HG02943 (cell line): ENCODE data around the gene CCDC134.

Experiments used
- ATAC-seq: cut with Tn5 transposase; IDR thresholded peaks from one replicate; pipeline ENCODE4 v1.9.1; 2021; ENCODE audit warnings: mild to moderate bottlenecking, low read depth, moderate library complexity; ENCODE audit not compliant: unreplicated experiment

Gene CCDC134

DNA sequence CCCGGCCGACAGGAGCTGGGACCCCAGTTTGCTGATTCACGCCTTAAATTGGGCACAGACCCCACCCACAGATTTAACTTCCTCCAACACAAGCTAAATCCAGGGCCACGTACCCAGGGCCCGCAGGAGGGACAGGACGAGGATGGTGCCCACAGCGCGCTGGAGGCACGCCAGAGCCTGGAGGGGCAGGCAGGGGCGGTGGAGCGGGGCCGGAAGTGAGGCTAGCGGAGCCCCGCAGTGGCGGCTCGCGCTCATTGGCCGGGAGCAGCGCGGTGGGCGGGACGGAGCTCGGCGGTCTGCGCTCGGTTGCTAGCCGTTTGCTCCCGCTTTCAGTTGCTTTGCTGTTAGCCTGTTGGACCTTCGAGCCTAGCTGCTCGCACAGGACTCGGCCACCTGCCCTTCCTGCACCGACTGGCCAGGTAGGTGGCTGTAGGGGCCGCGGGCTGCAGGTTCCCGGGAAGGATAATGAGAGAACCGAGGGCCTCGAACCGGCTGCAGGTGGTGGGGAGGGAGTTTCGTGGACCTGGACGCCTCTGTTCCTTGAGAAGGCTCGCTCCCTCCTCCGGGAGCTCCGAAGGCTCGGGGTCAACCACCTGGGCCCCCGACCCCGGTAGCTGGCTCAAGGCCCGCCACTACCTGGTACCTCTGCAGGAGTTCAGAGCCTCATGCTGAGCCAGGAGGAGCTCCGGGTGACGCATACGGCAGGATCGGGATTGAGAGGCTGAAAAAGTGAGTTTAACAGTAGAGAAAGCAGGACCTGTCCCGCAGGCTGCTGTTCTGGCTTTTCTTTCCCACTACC, at the start of gene CCDC134:
Gene CCDC134, plus strand, starts transcription at position 332 of the 799 bp plus-strand sequence. CDS start 8,212 bp downstream, outside the sequence.
- peak; percentile 85 for ATAC-seq

DNA sequence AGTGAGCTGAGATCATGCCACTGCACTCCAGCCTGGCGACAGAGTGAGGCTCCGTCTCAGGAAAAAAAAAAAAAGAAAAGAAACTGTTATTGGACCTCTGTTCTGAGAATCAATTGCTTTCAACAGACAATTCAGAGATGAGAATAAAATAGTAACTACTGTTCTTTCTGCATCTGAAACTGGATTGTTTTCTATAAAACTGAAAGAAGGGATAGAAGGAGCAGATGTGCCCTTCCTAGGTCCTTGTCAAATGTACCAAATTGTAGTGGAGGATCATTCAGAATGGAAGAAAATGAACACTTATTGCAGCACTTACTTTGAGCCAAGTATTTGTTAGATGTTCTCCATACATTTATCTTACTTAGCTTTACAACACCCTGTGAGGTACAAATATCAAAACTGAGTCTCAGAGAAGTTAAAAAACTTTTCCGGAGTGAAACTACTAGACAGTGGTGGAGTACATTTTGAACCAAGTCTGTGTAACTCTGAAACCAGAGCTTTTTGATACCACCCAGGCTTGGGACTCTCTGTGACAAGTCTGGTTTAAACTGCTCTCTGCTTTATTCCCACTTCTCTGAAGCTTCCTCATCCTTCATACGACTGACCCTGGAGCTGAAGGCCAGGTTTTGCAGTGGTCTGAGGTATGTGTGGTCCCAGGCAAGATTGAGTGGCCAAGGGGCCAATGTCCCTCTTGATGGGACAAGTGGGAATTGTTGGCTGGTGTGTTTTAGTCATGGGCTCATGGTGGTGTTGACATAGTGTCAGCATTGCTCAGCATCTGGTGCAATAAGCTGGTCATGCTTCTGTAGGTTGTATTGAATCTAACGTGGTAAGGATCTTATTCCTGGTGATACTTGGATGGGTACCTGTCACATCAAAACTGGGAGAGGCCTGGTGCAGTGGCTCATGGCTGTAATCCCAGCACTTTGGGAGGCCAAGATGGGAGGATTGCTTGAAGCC, 48.2 kb upstream of the CCDC134 start:
- ATAC-seq, result no peak

DNA sequence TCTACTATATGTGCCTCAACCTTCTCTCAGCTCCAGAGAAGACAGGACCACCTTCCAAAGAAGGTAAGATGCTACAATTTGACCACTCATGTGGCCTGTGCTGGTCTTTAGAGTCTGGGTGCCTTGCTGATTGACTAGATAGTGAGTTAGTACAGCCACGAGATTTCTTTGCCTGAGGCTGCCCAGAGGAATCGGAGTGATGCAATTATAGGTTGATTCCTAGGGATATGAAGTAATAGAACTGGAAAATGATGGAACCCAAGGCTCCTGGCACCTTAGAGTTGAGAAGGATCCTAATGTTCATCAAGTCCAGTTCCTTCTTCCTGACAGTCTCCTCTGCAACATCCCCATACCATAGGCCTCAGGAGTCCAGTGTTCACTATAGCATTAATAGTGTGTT, 46.5 kb upstream of the CCDC134 start:
- no peak for ATAC-seq

DNA sequence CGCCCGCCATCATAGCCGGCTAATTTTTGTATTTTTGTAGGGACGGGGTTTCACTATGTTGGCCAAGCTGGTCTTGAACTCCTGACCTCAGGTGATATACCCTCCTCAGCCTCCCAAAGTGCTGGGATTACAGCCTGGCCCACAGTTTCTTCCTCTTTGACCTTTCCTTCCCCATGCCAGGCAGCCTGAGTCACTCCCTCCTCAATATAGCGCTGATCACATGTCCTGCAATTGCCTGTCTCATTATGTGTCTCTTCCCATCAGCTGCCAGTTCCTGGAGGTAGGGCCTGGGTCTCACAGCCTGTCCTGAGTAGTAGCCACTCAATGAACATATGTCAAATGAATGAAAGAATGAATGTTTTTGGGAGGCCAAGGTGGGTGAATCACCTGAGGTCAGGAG, 43.0 kb upstream of the CCDC134 start:
- no peak for ATAC-seq

DNA sequence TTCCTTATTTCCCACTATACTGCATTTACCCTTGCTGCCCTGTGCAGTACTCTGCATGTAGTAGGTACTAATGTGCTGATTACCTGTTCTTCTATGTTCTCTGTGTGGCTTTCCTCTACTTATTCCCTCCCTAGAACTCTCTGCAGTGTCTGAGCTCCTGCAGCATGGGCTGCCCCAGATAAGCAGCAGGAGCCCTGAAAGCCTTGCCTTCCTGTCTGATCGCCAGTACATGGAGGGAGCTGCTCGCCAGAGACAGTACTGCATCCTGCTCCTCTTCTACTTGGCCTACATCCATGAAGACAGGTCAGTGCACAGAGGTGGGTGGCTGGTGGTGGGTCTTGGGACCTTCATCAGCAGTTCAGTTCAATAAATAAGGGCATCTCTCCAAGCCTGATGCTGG, 42.2 kb upstream of the CCDC134 start:
- ATAC-seq, result no peak

DNA sequence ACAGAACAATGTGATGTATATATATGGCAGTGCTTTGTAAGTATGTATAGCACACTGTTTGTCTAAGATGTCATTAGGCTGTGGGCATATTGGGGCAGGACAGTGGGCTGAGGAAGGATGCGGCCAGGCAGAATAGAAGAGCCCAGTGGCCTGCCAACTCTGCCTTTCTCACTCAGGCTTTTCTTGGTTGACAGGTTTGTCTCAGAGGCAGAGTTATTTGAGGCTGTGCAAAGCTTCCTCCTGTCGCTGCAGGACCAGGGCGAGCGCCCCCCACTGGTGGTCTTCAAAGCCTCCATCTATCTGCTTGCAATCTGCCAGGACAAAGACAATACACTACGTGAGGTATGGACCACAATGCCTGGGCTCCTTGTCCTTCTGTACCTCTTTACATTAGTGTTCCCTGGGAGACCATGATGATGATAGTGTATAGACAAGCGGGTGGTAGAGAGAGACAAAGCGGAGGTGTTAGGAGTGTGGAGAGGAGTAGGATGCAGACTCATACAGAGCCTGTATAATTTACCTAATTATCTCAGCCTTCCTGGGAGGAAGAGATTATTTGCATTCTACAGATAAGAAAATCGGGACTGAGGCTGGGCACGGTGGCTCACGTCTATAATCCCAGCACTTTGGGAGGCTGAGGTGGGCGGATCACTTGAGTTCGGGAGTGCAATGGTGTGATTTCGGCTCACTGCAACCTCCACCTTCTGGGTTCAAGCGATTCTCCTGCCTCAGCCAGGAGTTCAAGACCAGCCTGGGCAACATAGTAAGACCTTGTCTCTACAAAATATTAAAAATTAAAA, 37.3 kb upstream of the CCDC134 start:
- ATAC-seq, result no peak

- ATAC-seq, result no peak
Measured at GRCh38 chr22:41766476-41766875, 34.0 kb upstream of the CCDC134 start.

DNA sequence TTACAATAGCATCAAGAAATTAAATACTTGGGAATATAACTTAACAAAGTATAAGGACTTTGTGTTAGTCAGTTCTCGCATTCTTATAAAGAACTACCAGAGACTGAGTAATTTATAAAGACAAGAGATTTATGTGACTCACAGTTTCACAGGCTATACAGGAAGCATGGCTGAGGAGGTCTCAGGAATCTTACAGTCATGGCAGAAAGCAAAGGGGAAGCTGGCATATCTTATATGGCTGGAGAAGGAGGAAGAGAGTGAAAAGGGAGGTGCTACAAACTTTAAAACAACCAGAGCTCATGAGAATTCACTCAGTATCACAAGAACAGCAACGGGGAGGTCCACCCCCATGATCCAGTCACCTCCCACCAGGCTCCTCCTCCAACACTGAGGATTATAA, 32.0 kb upstream of the CCDC134 start:
- ATAC-seq, result no peak

DNA sequence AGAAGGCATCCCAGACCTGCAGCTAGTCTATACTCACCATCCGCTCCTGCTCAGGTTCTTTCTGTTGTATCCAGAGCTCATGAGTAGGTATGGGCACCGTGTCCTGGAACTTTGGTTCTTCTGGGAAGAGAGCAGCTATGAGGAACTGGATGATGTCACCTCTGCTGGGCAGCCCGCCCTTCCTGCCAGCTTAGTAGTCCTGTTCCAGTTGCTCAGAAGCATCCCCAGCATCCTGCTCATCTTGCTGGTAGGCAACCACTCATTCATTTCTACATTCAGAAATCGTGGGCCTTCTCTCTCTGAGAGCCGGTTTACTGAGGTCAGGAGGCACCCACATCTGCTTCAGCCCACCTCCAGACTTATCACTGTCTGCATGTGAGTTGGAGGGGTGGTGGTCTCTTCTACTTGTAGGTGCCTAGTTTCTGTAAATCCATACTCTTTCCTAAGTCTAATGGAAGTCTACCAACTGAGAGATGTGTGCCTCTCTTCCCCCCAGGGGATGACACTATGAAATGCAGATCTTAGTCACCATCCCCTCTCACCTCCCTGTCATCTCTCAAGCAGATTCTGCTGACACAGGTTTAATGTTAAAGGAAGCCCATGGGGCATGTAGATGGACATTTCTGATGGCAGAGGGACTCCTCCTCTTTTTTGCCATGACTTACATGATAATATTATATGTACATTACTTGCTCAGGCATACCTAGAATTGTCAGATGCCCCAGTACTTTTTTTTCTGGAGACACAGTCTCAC, 29.6 kb upstream of the CCDC134 start:
- ATAC-seq, result no peak

DNA sequence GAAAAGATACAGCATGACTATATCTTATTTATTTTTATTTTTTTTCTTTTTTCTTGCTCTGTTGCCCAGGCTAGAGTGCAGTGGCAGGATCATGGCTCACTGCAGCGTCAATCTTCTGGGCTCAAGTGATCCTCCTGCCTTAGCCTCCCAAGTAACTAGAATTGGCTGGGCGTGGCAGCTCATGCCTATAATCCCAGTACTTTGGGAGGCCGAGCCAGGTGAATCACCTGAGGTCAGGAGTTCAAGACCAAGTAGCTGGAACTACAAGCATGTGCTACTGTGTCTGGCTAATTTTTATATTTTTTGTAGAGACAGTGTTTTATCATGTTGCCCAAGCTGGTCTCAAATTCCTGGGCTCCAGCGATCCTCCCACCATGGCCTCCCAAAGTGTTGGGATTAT, 28.3 kb upstream of the CCDC134 start:
- no peak for ATAC-seq

DNA sequence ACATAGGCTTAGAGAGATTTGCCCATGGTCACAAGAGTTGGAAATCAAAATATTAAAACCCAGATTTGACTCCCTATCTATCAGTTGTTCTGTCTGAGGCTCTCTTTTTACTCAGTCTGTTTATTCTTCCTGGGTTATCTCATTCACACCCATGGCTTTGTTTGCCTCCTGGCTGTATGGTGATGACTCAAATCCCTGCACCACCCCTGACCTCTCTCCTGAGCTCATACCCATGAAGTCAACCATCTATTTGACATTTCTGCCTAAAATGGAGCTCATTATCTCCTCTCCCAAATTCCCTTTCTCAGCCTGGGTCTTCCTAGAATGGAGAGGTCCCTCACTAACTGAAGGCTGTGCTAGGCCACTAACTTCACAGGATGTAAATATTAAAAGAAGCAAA, 27.8 kb upstream of the CCDC134 start:
- ATAC-seq, result no peak

DNA sequence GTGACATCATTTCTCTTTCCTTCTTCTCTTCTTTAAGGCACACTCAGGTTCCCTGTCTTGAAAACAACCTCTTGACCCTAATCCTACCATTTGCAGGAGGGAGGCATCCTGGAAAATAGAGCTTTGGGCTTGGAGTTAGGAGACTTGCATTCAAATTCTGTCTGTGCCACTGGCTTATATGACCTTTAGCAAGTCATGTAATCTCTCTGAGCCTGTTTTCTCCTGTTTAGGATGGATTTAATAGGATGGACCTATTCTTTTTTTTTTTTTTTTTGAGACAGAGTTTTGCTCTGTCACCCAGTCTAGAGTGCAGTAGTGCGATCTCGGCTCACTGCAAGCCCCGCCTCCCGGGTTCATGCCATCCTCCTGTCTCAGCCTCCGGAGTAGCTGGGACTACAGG, 25.1 kb upstream of the CCDC134 start:
- no peak for ATAC-seq

DNA sequence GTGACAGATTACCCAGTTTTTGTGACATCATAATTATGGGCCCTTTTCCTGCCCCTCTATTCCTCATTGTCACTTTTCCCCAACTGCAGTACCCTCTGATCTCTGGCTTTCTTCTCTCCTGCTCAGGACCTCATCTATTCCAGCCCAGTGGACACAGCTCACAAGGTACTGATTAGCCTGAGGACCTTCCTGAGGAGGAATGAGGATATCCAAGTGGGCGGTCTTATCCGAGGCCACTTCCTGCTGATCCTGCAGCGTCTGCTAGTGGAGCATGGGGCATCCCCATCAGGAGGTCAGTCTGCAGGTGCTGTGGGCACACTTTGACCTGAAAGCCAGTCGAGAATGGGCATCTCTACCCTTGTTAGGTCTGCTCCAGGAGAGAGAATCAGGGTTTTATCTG, 24.5 kb upstream of the CCDC134 start:
- ATAC-seq, result no peak

GRCh38 chr22:41776381-41776780, 24.1 kb upstream of the CCDC134 start:
- ATAC-seq, result no peak

DNA sequence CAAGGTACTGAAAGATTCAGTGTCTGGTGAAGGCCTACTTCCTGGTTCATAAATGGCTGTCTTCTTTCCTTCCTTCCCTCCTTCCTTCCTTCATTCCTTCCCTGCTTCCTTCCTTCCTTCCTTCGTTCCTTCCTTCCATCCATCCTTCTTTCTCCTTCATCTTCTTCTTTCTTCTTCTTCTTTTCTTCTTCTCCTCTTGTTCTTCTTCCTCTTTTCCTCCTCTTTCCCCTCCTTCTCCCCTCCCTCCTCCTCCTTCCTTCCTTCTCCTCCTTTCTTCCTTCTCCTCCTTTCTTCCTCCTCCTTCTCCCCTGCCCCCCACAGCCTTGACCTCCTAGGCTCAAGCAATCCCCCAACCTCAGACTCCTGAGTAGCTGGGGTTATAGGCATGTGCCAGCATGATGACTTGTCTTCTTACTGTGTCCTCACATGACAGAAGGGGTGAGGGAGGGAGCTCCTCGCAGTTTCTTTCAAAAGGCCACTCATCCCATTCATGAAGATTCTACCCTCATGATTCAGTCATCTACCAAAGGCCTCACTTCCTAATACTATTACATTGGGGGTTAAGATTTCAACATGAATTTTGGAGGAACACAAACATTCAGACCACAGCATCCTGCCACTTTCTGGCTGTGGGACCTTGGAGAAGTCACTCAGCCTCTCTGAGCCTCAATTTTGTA, 22.6 kb upstream of the CCDC134 start:
- ATAC-seq, result no peak

DNA sequence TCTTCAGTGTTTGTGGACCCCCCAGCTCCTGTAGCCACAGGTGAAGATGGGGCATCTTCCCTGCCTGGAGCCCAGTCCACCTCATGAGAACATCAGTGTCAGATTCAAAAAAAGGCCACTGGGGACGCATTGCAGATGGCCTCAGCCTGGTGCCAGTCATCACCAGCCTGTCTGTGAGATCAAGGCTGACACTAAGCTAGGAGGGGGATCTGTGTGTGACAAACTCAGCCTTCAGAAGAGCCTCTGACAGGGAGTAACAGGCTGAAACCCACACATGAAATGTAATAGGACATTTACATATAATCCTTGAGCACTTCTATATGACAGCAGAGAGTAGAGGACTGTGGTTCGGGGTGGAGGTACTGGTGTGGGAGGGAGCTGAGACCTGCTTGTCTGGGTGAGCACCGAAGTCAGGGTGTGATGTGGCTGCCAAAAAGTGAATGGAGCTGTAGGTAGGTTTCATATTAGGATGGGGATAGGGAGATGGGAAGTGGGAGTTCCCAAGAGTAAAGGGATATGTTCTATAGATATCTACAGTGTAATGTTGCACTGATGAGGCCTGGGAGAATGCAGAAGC, 20.5 kb upstream of the CCDC134 start:
- ATAC-seq, result no peak

DNA sequence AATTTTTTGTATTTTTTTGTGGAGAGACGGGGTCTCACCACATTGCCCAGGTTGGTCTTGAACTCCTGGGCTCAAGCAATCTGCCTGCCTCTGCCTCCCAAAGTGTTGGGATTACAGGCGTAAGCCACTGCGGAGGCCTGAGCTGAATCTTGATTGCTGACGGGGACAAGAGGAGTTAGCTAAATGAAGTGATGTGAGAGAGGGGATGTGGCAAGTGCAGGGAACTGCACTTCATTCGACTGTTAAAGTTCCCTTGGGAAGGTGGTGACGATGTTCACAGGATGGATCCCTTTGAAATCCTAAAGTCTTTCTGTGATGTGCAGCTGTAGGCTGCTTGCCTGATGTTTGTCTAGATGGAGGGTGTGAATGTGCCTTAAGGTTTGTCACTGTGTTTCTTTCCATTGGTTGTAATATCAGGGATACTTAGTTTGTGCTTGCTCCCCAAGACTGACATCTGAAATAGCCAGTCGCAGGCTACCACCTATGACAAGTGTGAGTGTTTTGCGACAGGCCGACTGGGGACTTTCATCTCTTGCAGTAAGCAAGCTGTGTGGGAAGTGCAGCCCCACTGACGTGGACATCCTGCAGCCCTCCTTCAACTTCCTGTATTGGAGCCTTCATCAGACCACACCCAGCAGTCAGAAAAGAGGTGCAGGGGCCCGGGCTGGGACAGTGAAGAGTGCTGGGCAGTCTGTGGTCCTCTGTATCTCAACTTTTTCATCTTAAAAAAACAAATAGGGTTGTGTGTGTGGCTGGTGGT, 19.6 kb upstream of the CCDC134 start:
- ATAC-seq, result peak; percentile 77

DNA sequence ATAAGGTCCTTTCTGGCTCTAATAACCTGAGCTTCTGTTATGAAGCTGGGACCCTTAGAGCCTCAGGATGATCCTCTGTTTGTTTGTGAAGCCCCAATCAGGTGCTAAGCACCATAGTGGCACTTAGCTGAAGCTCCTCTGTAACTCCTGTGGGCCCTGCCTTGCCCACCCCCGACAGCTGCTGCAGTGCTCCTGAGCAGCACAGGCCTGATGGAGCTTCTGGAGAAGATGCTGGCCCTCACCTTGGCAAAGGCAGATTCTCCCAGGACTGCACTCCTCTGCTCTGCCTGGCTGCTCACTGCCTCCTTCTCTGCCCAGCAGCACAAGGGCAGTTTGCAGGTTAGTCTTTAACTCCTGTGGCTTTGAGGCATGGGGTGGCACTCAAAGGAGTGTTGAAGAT, 19.0 kb upstream of the CCDC134 start:
- peak; percentile 29 for ATAC-seq
